ENCODE measurements around the gene ENPP7.

- no peak for TF ChIP-seq POLR2AphosphoS5 (IDR thresholded peaks at IDR 0.05; ENCODE audit: low read depth, low read length)
- TF ChIP-seq TAF1 (IDR thresholded peaks at IDR 0.05; ENCODE audit: low read depth, low read length) = no peak
- TF ChIP-seq POLR2A (IDR thresholded peaks at IDR 0.05; ENCODE audit: low read depth, low read length) = no peak
- no peak for TF ChIP-seq SPI1 (IDR thresholded peaks at IDR 0.05; ENCODE audit: low read depth, low read length)
- no peak for TF ChIP-seq POU2F2 (IDR thresholded peaks at IDR 0.05; ENCODE audit: low read depth, low read length)
These were observed 20.2 kb downstream of the ENPP7 start for GRCh38 chr17:79750650-79751545.

Data from GM12891 (cell line).